GM23248 (cell line): ENCODE results near the gene TAP1. TPM values are rescaled to one million over a fixed set of nuclear protein-coding genes. Genes with fewer than 3 reads are reported as not detected.

ENCODE experiments used
- DNase-seq: peaks from one replicate; pipeline ENCODE4 v3.0.0-alpha.2; 2015
- H2AFZ ChIP-seq: fragments of 200-600 bp; sonication (generic); 2 replicates; pipeline ENCODE4 v1.6.1; 2016; ENCODE audit warnings: antibody characterized with exemption
- H3F3A ChIP-seq: fragments of 200-600 bp; sonication (generic); 2 replicates; pipeline ENCODE4 v1.6.1; 2016; ENCODE audit warnings: mild to moderate bottlenecking, antibody characterized with exemption, mixed run types; ENCODE audit not compliant: insufficient read depth
- H3K27ac ChIP-seq: fragments of 200-600 bp; sonication (generic); 2 replicates; pipeline ENCODE4 v1.5.1; 2016; ENCODE audit warnings: mild to moderate bottlenecking
- H3K27me3 ChIP-seq: fragments of 200-600 bp; sonication (generic); replicated peaks from 2 replicates; pipeline ENCODE4 v1.6.1; 2016; ENCODE audit warnings: mild to moderate bottlenecking; ENCODE audit not compliant: insufficient read depth
- H3K36me3 ChIP-seq: fragments of 200-600 bp; sonication (generic); 2 replicates; pipeline ENCODE4 v1.6.1; 2016; ENCODE audit warnings: low read depth, mild to moderate bottlenecking
- H3K4me1 ChIP-seq: fragments of 200-600 bp; sonication (generic); 2 replicates; pipeline ENCODE4 v1.6.1; 2016; ENCODE audit warnings: mild to moderate bottlenecking; ENCODE audit not compliant: insufficient read depth
- H3K4me2 ChIP-seq: fragments of 200-600 bp; sonication (generic); one replicate; pipeline ENCODE4 v1.6.1; 2016; ENCODE audit warnings: mild to moderate bottlenecking; ENCODE audit not compliant: unreplicated experiment
- H3K4me3 ChIP-seq: fragments of 200-600 bp; sonication (generic); 2 replicates; pipeline ENCODE4 v1.5.1; 2016; ENCODE audit warnings: mild to moderate bottlenecking
- H3K79me2 ChIP-seq: fragments of 200-600 bp; sonication (generic); 2 replicates; pipeline ENCODE4 v1.6.1; 2016; ENCODE audit warnings: mild to moderate bottlenecking; ENCODE audit not compliant: insufficient read depth
- H3K9ac ChIP-seq: fragments of 200-600 bp; sonication (generic); 2 replicates; pipeline ENCODE4 v1.6.1; 2016; ENCODE audit warnings: mild to moderate bottlenecking
- H3K9me2 ChIP-seq: fragments of 200-600 bp; sonication (generic); 2 replicates; pipeline ENCODE4 v1.6.1; 2016; ENCODE audit warnings: mixed run types, mild to moderate bottlenecking, moderate library complexity; ENCODE audit not compliant: insufficient read depth
- H3K9me3 ChIP-seq: fragments of 200-600 bp; sonication (generic); one replicate; pipeline ENCODE4 v1.6.1; 2017; ENCODE audit warnings: low read depth
- H4K20me1 ChIP-seq: fragments of 200-600 bp; sonication (generic); 2 replicates; pipeline ENCODE4 v1.6.0; 2016; ENCODE audit not compliant: insufficient read depth
- EZH2 ChIP-seq: fragments of 200-600 bp; sonication (generic); IDR thresholded peaks from 2 replicates; pipeline ENCODE4 v1.6.1; 2018; ENCODE audit warnings: antibody characterized with exemption, mild to moderate bottlenecking; ENCODE audit not compliant: insufficient read depth, poor library complexity, severe bottlenecking
- EZH2phosphoT487 ChIP-seq: fragments of 200-600 bp; sonication (generic); IDR thresholded peaks from 2 replicates; pipeline ENCODE4 v1.6.1; 2018; ENCODE audit warnings: antibody characterized with exemption, moderate library complexity, mild to moderate bottlenecking, low read depth; ENCODE audit not compliant: insufficient read depth
- WGBS, 2 experiments: methylation state at CpG; one replicate each; pipeline ENCODE4 v1.1.6; 2015 to 2017; ENCODE audit warnings: low lambda C conversion rate in 2 of 2, low coverage in 1 of 2; ENCODE audit errors: missing lambda C conversion rate in 2 of 2; 5-methylcytosine and 5-hydroxymethylcytosine counted together
- in situ Hi-C: fragments of 300-500 bp; cut with MboI; formaldehyde crosslinking; loops from 2 replicates; pipeline ENCODE4 v1.15.0; 2020
- polyA plus RNA-seq: library from polyadenylated mRNA; unstranded; fragments of >200 nt; fragmentation: Nextera tagmentation; extraction: Ambion mirVana; gene quantifications from 2 replicates; pipeline ENCODE4 v1.2.1, GENCODE V29; 2016
- total RNA-seq: library from RNA; depleted of rRNA; stranded (reverse); fragments of >200 nt; shearing (Covaris generic); gene quantifications from 2 replicates; pipeline ENCODE4 v1.2.3, GENCODE V29; 2014

TAP1 gene
- total and polyA plus RNA-seq, 2 experiments from 2014 or later, result 27.5 to 29.8 TPM

- Histone ChIP-seq H2AFZ (peak within 1 kb of the TSS; percentile 91), H3K27me3 (no peaks in the 10 kb centered on the region), H3K79me2 (no peaks in the 10 kb centered on the region), H3K4me2 (peak within 1 kb of the TSS; percentile 93), H3K27ac (peak within 1 kb of the TSS; percentile 73), H3K9me3 (no peaks in the 10 kb centered on the region), H3K9me2 (no peaks in the 10 kb centered on the region), H3K4me3 (peak within 1 kb of the TSS; percentile 98), H3K4me1 (no peaks in the 10 kb centered on the region), H3F3A (peaks cover 13% of the 10 kb centered on the region), H3K36me3 (0 out of 2 replicates have a peak, but pooled peaks cover 9% of the 10 kb centered on the region), H3K9ac (peak within 1 kb of the TSS; percentile 97), H4K20me1 (no peaks in the 10 kb centered on the region)
- in situ Hi-C loops, result no loop called here
- peak; percentile 96 for DNase-seq
- WGBS, 2 experiments, result 0 to 1% methylated on average over 40 of the region's 40 CpGs
- TF ChIP-seq EZH2phosphoT487, result no peak
- TF ChIP-seq EZH2, result no peak
Measured at GRCh38 chr6:32843979-32844838, 9.3 kb downstream of the TAP1 start, which contains the start of gene PSMB8. Gene PSMB8 (minus strand): TSS chr6:32844047. CDS start chr6:32843996, 51 bp downstream.

GRCh38 chr6:32843331-32843978 lies 10.0 kb downstream of the TAP1 start:
- 9 to 10% methylated on average over 27 to 28 of the region's 28 CpGs for WGBS, 2 experiments
- no peak for TF ChIP-seq EZH2phosphoT487
- TF ChIP-seq EZH2, result no peak
- Histone ChIP-seq H3K27ac (peak overlapping the region; percentile 73), H3K4me2 (peak overlapping the region; percentile 93), H3K9ac (peak overlapping the region; percentile 97), H3K4me1 (no peaks in the 10 kb centered on the region), H3K36me3 (0 out of 2 replicates have a peak, but pooled peaks cover 9% of the 10 kb centered on the region), H4K20me1 (no peaks in the 10 kb centered on the region), H3K9me2 (no peaks in the 10 kb centered on the region), H3K9me3 (no peaks in the 10 kb centered on the region), H3F3A (peaks cover 17% of the 10 kb centered on the region), H3K79me2 (no peaks in the 10 kb centered on the region), H3K4me3 (peak overlapping the region; percentile 98), H2AFZ (peak overlapping the region; percentile 91), H3K27me3 (no peaks in the 10 kb centered on the region)
- in situ Hi-C loops, result no loop called here
- DNase-seq, result peak; percentile 36

GRCh38 chr6:32842690-32843089 lies 10.8 kb downstream of the TAP1 start:
- Histone ChIP-seq H3K36me3 (0 out of 2 replicates have a peak, but pooled peaks cover 9% of the 10 kb centered on the region), H3F3A (peaks cover 17% of the 10 kb centered on the region), H3K4me2 (peak overlapping the region; percentile 93), H3K9ac (peak overlapping the region; percentile 97; the same call in 1 of the 2 replicates), H3K4me1 (no peaks in the 10 kb centered on the region), H3K27ac (no peak overlapping the region), H3K4me3 (peak overlapping the region; percentile 98; the same call in 1 of the 2 replicates), H3K27me3 (no peaks in the 10 kb centered on the region), H3K9me2 (no peaks in the 10 kb centered on the region), H3K79me2 (no peaks in the 10 kb centered on the region), H4K20me1 (no peaks in the 10 kb centered on the region), H2AFZ (no peak overlapping the region), H3K9me3 (no peaks in the 10 kb centered on the region)
- no peak for TF ChIP-seq EZH2phosphoT487
- TF ChIP-seq EZH2, result no peak
- no peak for DNase-seq
- in situ Hi-C loops, result no loop called here
- 85 to 92% methylated on average over 8 of the region's 8 CpGs for WGBS, 2 experiments

DNA sequence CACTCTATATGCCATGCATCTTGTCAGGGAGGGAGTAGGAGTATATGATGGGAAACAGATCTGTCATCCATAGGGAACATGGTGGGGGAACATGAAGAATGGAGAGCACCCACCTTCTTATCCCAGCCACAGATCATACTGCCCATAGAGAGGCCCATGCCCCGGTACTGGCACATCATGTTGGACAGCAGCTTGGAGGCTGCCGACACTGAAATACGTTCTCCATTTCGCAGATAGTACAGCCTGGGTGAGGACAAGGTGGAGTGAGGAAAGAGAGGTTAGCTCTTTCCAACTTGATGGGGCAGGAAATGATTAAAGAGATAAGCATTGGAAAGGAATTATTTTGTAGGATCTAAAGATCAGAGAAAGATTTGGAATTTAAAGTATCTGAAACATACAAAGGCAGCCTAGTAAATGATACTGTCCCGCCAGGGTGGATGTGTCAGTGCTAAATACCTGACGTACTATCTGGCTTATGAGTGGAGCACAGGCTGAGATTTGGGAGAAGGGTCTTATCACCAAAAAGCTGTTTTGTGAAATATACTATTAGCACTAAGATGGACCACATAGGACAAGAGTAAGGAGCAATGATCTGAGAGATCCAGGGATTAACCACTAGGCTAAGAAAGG lies 11.4 kb downstream of the TAP1 start:
- in situ Hi-C loops, result no loop called here
- H3K4me1 ChIP-seq, result peaks cover 4% of the 10 kb centered on the region; the same call in 1 of the 2 replicates
- H3K9me2 ChIP-seq, result no peaks in the 10 kb centered on the region
- no peak overlapping the region for H3K4me3 ChIP-seq
- DNase-seq, result no peak
- no peaks in the 10 kb centered on the region for H3K27me3 ChIP-seq
- H3K79me2 ChIP-seq, result 0 out of 2 replicates have a peak, but pooled peaks cover 4% of the 10 kb centered on the region
- H3K9me3 ChIP-seq, result no peaks in the 10 kb centered on the region
- H4K20me1 ChIP-seq, result no peaks in the 10 kb centered on the region
- TF ChIP-seq EZH2phosphoT487, result no peak
- TF ChIP-seq EZH2, result no peak
- 0 out of 2 replicates have a peak, but pooled peaks cover 4% of the 10 kb centered on the region for H3K36me3 ChIP-seq
- no peak overlapping the region for H2AFZ ChIP-seq
- H3K27ac ChIP-seq, result no peak overlapping the region
- H3K9ac ChIP-seq, result no peak overlapping the region
- no peak overlapping the region for H3K4me2 ChIP-seq
- 93 to 96% methylated on average over 6 of the region's 6 CpGs for WGBS, 2 experiments
- H3F3A ChIP-seq, result peaks cover 17% of the 10 kb centered on the region
